Fibroblast of lung (primary cell): ENCODE data around the gene ZNF394. TPM values are rescaled to one million over a fixed set of nuclear protein-coding genes. Genes with fewer than 3 reads are reported as not detected.

Experiments
- DNase-seq, 2 donors: peaks; one replicate each; pipeline versions ENCODE4 v3.0.0 to v3.0.0-alpha.2; 2010; ENCODE audit warnings: low read depth in 2 of 2
- H2AFZ ChIP-seq: 2 replicates; pipeline ENCODE4 v1.5.1; 2012; ENCODE audit warnings: low read length, control low read depth, inconsistent platforms
- H3K27ac ChIP-seq: 2 replicates; pipeline ENCODE4 v1.5.1; 2011; ENCODE audit warnings: low read length, control low read depth; ENCODE audit not compliant: insufficient read depth
- H3K27me3 ChIP-seq: 2 replicates; pipeline ENCODE4 v1.5.1; 2011; ENCODE audit warnings: mild to moderate bottlenecking, low read length; ENCODE audit not compliant: control insufficient read depth, insufficient read depth
- H3K36me3 ChIP-seq: 2 replicates; pipeline ENCODE4 v1.5.1; 2011; ENCODE audit warnings: low read length; ENCODE audit not compliant: control insufficient read depth, insufficient read depth
- H3K4me1 ChIP-seq: 2 replicates; pipeline ENCODE4 v1.5.1; 2011; ENCODE audit warnings: low read length; ENCODE audit not compliant: control insufficient read depth, insufficient read depth; ENCODE audit errors: extremely low read depth
- H3K4me2 ChIP-seq: 2 replicates; pipeline ENCODE4 v1.5.1; 2011; ENCODE audit warnings: low read length, control low read depth; ENCODE audit not compliant: insufficient read depth; ENCODE audit errors: extremely low read depth
- H3K4me3 ChIP-seq, 4 experiments: fragments of 200-600 bp in 1 of 4; sonication (generic) in 1 of 4; replicated peaks in 1 of 4; 2 replicates each; pipeline ENCODE4 v1.5.1; 2011 to 2016; ENCODE audit warnings: low read length in 4 of 4, low read depth in 3 of 4, mild to moderate bottlenecking in 3 of 4, control low read depth in 2 of 4, inconsistent platforms in 1 of 4, mixed read lengths in 1 of 4; ENCODE audit not compliant: insufficient read depth in 1 of 4; ENCODE audit errors: control extremely low read depth in 1 of 4
- H3K79me2 ChIP-seq: 2 replicates; pipeline ENCODE4 v1.5.1; 2012; ENCODE audit warnings: mild to moderate bottlenecking, low read length, inconsistent platforms; ENCODE audit not compliant: control insufficient read depth, insufficient read depth
- H3K9ac ChIP-seq: 2 replicates; pipeline ENCODE4 v1.5.1; 2011; ENCODE audit warnings: mild to moderate bottlenecking, low read length, control low read depth; ENCODE audit not compliant: insufficient read depth
- H3K9me3 ChIP-seq: 2 replicates; pipeline ENCODE4 v1.5.1; 2012; ENCODE audit warnings: low read depth, low read length; ENCODE audit not compliant: control insufficient read depth, insufficient read depth
- H4K20me1 ChIP-seq: 2 replicates; pipeline ENCODE4 v1.5.1; 2011; ENCODE audit warnings: low read length; ENCODE audit not compliant: control insufficient read depth, insufficient read depth; ENCODE audit errors: extremely low read depth
- CTCF ChIP-seq, 2 donors: IDR thresholded peaks in 1 of 2; conservative IDR thresholded peaks in 1 of 2; 1 replicate in 1 of 2; 2 replicates in 1 of 2; pipeline ENCODE4 v1.5.1; 2011 to 2012; ENCODE audit warnings: low read length in 2 of 2, control low read depth in 1 of 2, inconsistent platforms in 1 of 2, low read depth in 1 of 2, mild to moderate bottlenecking in 1 of 2
- EZH2 ChIP-seq: IDR thresholded peaks from 2 replicates; pipeline ENCODE4 v1.5.1; 2012; ENCODE audit warnings: low read length, control low read depth, mild to moderate bottlenecking; ENCODE audit errors: missing control alignments
- polyA plus RNA-seq, 2 donors: library from polyadenylated mRNA; depleted of rRNA in 1 of 2; stranded (reverse) in 1 of 2; unstranded in 1 of 2; fragments of >200 nt; gene quantifications; 2 replicates each; pipeline ENCODE4 v1.2.1, GENCODE V29; 2011 to 2012; ENCODE audit warnings: missing spikeins in 1 of 2
- total RNA-seq: library from RNA; depleted of rRNA; stranded (reverse); fragments of >200 nt; gene quantifications from 2 replicates; pipeline ENCODE4 v1.2.1, GENCODE V29; 2014

The ZNF394 gene
- total and polyA plus RNA-seq, 2 donors (not counting 1 experiment from before 2014, with no cell fraction given), result 9.5 to 20.1 TPM

- TF ChIP-seq CTCF (conservative IDR thresholded peaks at IDR 0.05 in 1 of 2, IDR thresholded peaks at IDR 0.05 in 1 of 2; ENCODE audit: low read depth in 1 of 2, low read length in 2 of 2), result no peak
- no peaks in the 10 kb centered on the region for H4K20me1 ChIP-seq
- DNase-seq, result no peak
- no peak overlapping the region for H3K9ac ChIP-seq
- peak overlapping the region; percentile 89 to 99 (median 96) for H3K4me3 ChIP-seq
- H3K27ac ChIP-seq, result no peak overlapping the region
- no peak overlapping the region for H2AFZ ChIP-seq
- no peaks in the 10 kb centered on the region for H3K27me3 ChIP-seq
- peaks cover 18% of the 10 kb centered on the region for H3K36me3 ChIP-seq
- peak overlapping the region; percentile 95 for H3K4me2 ChIP-seq
- peaks cover 45% of the 10 kb centered on the region for H3K79me2 ChIP-seq
- peaks cover 5% of the 10 kb centered on the region for H3K9me3 ChIP-seq
- H3K4me1 ChIP-seq, result peaks cover 3% of the 10 kb centered on the region
Observed at GRCh38 chr7:99497766-99498545, 2.1 kb downstream of the ZNF394 start.

DNA sequence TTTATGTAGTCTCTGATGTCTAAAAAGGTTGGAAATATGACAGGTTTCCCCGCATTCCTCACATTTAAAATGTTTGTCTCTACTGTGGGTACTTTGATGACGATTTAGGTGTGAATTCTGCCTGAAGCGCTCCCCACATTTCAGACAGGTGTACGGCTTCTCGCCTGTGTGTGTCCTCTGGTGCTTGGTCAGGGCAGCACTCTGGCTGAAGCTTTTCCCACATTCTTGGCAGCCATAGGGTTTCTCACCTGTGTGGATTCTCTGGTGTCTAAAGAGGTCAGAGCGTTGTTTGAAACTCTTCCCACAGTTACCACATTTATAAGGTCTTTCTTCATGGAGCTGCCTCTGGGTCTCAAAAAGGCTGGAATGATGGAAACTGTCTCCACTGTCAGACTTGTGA lies 6.3 kb downstream of the ZNF394 start:
- no peak overlapping the region for H3K27ac ChIP-seq
- peaks cover 3% of the 10 kb centered on the region for H3K4me1 ChIP-seq
- H3K36me3 ChIP-seq, result peaks cover 22% of the 10 kb centered on the region
- no peaks in the 10 kb centered on the region for H4K20me1 ChIP-seq
- DNase-seq, result no peak
- H3K4me2 ChIP-seq, result no peak overlapping the region
- peaks cover 5% of the 10 kb centered on the region for H3K9me3 ChIP-seq
- H2AFZ ChIP-seq, result no peak overlapping the region
- TF ChIP-seq EZH2 (no peak), CTCF (conservative IDR thresholded peaks at IDR 0.05 in 1 of 2, IDR thresholded peaks at IDR 0.05 in 1 of 2; ENCODE audit: low read depth in 1 of 2, low read length in 2 of 2) (no peak)
- H3K79me2 ChIP-seq, result peaks cover 25% of the 10 kb centered on the region
- no peak overlapping the region for H3K9ac ChIP-seq
- no peak overlapping the region for H3K4me3 ChIP-seq
- H3K27me3 ChIP-seq, result no peaks in the 10 kb centered on the region

GRCh38 chr7:99490878-99491277 lies 9.2 kb downstream of the ZNF394 start:
- Histone ChIP-seq H3K9ac (no peak overlapping the region), H3K4me1 (no peaks in the 10 kb centered on the region), H3K79me2 (no peaks in the 10 kb centered on the region), H3K4me3 (no peak overlapping the region), H4K20me1 (no peaks in the 10 kb centered on the region), H2AFZ (no peak overlapping the region), H3K9me3 (peaks cover 5% of the 10 kb centered on the region), H3K36me3 (peaks cover 12% of the 10 kb centered on the region), H3K27me3 (no peaks in the 10 kb centered on the region), H3K27ac (no peak overlapping the region), H3K4me2 (no peak overlapping the region)
- no peak for DNase-seq
- TF ChIP-seq CTCF (conservative IDR thresholded peaks at IDR 0.05 in 1 of 2, IDR thresholded peaks at IDR 0.05 in 1 of 2; ENCODE audit: low read depth in 1 of 2, low read length in 2 of 2) (no peak), EZH2 (no peak)
